Esophagus (tissue), 2 donors: ENCODE measurements around the gene ATG4B. TPM values are rescaled to one million over a fixed set of nuclear protein-coding genes. Genes with fewer than 3 reads are reported as not detected.

Source experiments
- H3K27ac ChIP-seq, 2 donors: one replicate each; pipeline ENCODE4 v1.5.1; 2013; ENCODE audit warnings: low read depth in 2 of 2, mild to moderate bottlenecking in 2 of 2, inconsistent platforms in 1 of 2, low read length in 1 of 2, moderate library complexity in 1 of 2
- H3K27me3 ChIP-seq, 2 donors: one replicate each; pipeline ENCODE4 v1.6.1; 2013; ENCODE audit warnings: low read length in 2 of 2, control low read depth in 1 of 2, mild to moderate bottlenecking in 1 of 2; ENCODE audit not compliant: insufficient read depth in 2 of 2, control insufficient read depth in 1 of 2
- H3K36me3 ChIP-seq, 2 donors: one replicate each; pipeline ENCODE4 v1.6.1; 2013; ENCODE audit warnings: low read length in 1 of 2; ENCODE audit not compliant: control insufficient read depth in 2 of 2, insufficient read depth in 2 of 2
- H3K4me1 ChIP-seq, 2 donors: one replicate each; pipeline ENCODE4 v1.6.1; 2013; ENCODE audit warnings: low read length in 1 of 2; ENCODE audit not compliant: control insufficient read depth in 2 of 2, insufficient read depth in 2 of 2
- H3K4me3 ChIP-seq, 2 donors: one replicate each; pipeline ENCODE4 v1.5.1; 2013; ENCODE audit warnings: low read length in 2 of 2, mild to moderate bottlenecking in 2 of 2, low read depth in 1 of 2, moderate library complexity in 1 of 2
- H3K9me3 ChIP-seq, 2 donors: one replicate each; pipeline ENCODE4 v1.6.1; 2013; ENCODE audit warnings: mild to moderate bottlenecking in 2 of 2, low read depth in 1 of 2, low read length in 1 of 2, moderate library complexity in 1 of 2; ENCODE audit not compliant: control insufficient read depth in 2 of 2, insufficient read depth in 1 of 2
- WGBS, 2 donors: extraction: QIAGEN DNeasy Blood & Tissue Kit; methylation state at CpG; one replicate each; pipeline ENCODE4 v1.1.7; 2013; 5-methylcytosine and 5-hydroxymethylcytosine counted together
- polyA plus RNA-seq, 2 donors: library from polyadenylated mRNA; stranded (reverse); fragments of 200-250 nt; gene quantifications; one replicate each; pipeline ENCODE4 v1.2.3, GENCODE V29; 2013
- donor health status: healthy with polysubstance abuse.
- donor health status: Bipolar disorder and iron deficiency.

Gene ATG4B
- polyA plus RNA-seq, 2 donors, result 43.2 to 54.4 TPM

- peaks cover 8 to 18% of the 10 kb centered on the region in 2 donors for H3K4me1 ChIP-seq
- H3K27ac ChIP-seq, result peak overlapping the region; percentile 98 to 99
- H3K36me3 ChIP-seq, result peaks cover 0 to 12% of the 10 kb centered on the region in 2 donors
- H3K4me3 ChIP-seq, result peak overlapping the region; percentile 76 to 85
- WGBS, 2 donors, result 0 to 1% methylated on average over 44 to 67 of the region's 67 CpGs
- H3K27me3 ChIP-seq, result no peaks in the 10 kb centered on the region
- no peaks in the 10 kb centered on the region for H3K9me3 ChIP-seq
These were observed 535 bp downstream of the ATG4B start for GRCh38 chr2:241637795-241638660.

- H3K27ac ChIP-seq, result no peak overlapping the region
- H3K27me3 ChIP-seq, result no peaks in the 10 kb centered on the region
- WGBS, 2 donors, result 94 to 95% methylated on average over 14 of the region's 14 CpGs
- H3K9me3 ChIP-seq, result no peaks in the 10 kb centered on the region
- H3K36me3 ChIP-seq, result peaks cover 0 to 4% of the 10 kb centered on the region in 2 donors
- H3K4me1 ChIP-seq, result peaks cover 8 to 18% of the 10 kb centered on the region in 2 donors
- H3K4me3 ChIP-seq, result peak overlapping the region in 1 of 2 donors; percentile 76
These were observed 1.4 kb downstream of the ATG4B start for GRCh38 chr2:241638940-241639339.

GRCh38 chr2:241639385-241639784 lies 1.9 kb downstream of the ATG4B start:
- Histone ChIP-seq H3K9me3 (no peaks in the 10 kb centered on the region), H3K4me1 (peaks cover 8 to 18% of the 10 kb centered on the region in 2 donors), H3K36me3 (peaks cover 0 to 4% of the 10 kb centered on the region in 2 donors), H3K4me3 (no peak overlapping the region), H3K27ac (no peak overlapping the region), H3K27me3 (no peaks in the 10 kb centered on the region)
- 95 to 97% methylated on average over 7 of the region's 7 CpGs for WGBS, 2 donors

- peaks cover 8 to 18% of the 10 kb centered on the region in 2 donors for H3K4me1 ChIP-seq
- H3K36me3 ChIP-seq, result peaks cover 0 to 5% of the 10 kb centered on the region in 2 donors
- H3K9me3 ChIP-seq, result no peaks in the 10 kb centered on the region
- H3K27ac ChIP-seq, result no peak overlapping the region
- WGBS, 2 donors, result 84 to 85% methylated on average over 8 of the region's 8 CpGs
- no peak overlapping the region for H3K4me3 ChIP-seq
- H3K27me3 ChIP-seq, result no peaks in the 10 kb centered on the region
These were observed 2.8 kb downstream of the ATG4B start for GRCh38 chr2:241640165-241640795.

- Histone ChIP-seq H3K4me3 (no peak overlapping the region), H3K36me3 (peaks cover 0 to 9% of the 10 kb centered on the region in 2 donors), H3K9me3 (no peaks in the 10 kb centered on the region), H3K4me1 (peaks cover 8 to 13% of the 10 kb centered on the region in 2 donors), H3K27ac (no peak overlapping the region), H3K27me3 (no peaks in the 10 kb centered on the region)
- 50 to 51% methylated on average over 2 of the region's 2 CpGs for WGBS, 2 donors
These were observed 4.1 kb downstream of the ATG4B start for GRCh38 chr2:241641631-241642030.

- Histone ChIP-seq H3K4me3 (no peak overlapping the region), H3K27me3 (no peaks in the 10 kb centered on the region), H3K27ac (no peak overlapping the region), H3K36me3 (peaks cover 0 to 4% of the 10 kb centered on the region in 2 donors), H3K4me1 (peaks cover 2 to 4% of the 10 kb centered on the region in 2 donors), H3K9me3 (no peaks in the 10 kb centered on the region)
- WGBS, 2 donors, result 88 to 89% methylated on average over 26 of the region's 26 CpGs
These were observed 7.8 kb downstream of the ATG4B start for GRCh38 chr2:241645056-241645914.

- Histone ChIP-seq H3K27me3 (no peaks in the 10 kb centered on the region), H3K9me3 (no peaks in the 10 kb centered on the region), H3K27ac (no peak overlapping the region), H3K36me3 (peaks cover 0 to 7% of the 10 kb centered on the region in 2 donors), H3K4me1 (no peaks in the 10 kb centered on the region), H3K4me3 (no peak overlapping the region)
- WGBS, 2 donors, result 90 to 91% methylated on average over 14 of the region's 14 CpGs
These were observed 8.6 kb downstream of the ATG4B start for GRCh38 chr2:241645915-241646645.

- Histone ChIP-seq H3K27ac (no peak overlapping the region), H3K4me3 (no peak overlapping the region), H3K27me3 (no peaks in the 10 kb centered on the region), H3K4me1 (no peaks in the 10 kb centered on the region), H3K36me3 (peaks cover 0 to 16% of the 10 kb centered on the region in 2 donors), H3K9me3 (no peaks in the 10 kb centered on the region)
- 81 to 85% methylated on average over 6 of the region's 6 CpGs for WGBS, 2 donors
These were observed 11.0 kb downstream of the ATG4B start for GRCh38 chr2:241648453-241648852.

GRCh38 chr2:241649404-241649803 lies 11.9 kb downstream of the ATG4B start:
- Histone ChIP-seq H3K27ac (no peak overlapping the region), H3K4me1 (no peaks in the 10 kb centered on the region), H3K36me3 (peaks cover 0 to 17% of the 10 kb centered on the region in 2 donors), H3K9me3 (no peaks in the 10 kb centered on the region), H3K4me3 (no peak overlapping the region), H3K27me3 (no peaks in the 10 kb centered on the region)
- WGBS, 2 donors, result 79 to 82% methylated on average over 4 of the region's 4 CpGs
